GM12878 (cell line): ENCODE measurements around the gene ZNF668. TPM values are rescaled to one million over a fixed set of nuclear protein-coding genes. Genes with fewer than 3 reads are reported as not detected.

Source experiments
- ATAC-seq: fragments of 200-7000 bp; cut with Tn5 transposase; 3 replicates; pipeline ENCODE4 v1.9.1; 2020; ENCODE audit warnings: mild to moderate bottlenecking, moderate library complexity
- BruUV-seq: library from RNA; stranded (reverse); fragments of 400-500 nt; replicated peaks from 2 replicates; lab custom pipeline; 2021; lab: Mats Ljungman, UMichigan
- CTCF ChIA-PET: fragments of 300-600 bp; sonication (Branson Sonifier 250); formaldehyde crosslinking; extraction: SDS; loops from one replicate; lab custom pipeline; 2021; ENCODE audit warnings: inconsistent platforms; lab: Yijun Ruan, JAX
- POLR2A ChIA-PET: fragments of 350-600 bp; formaldehyde crosslinking; extraction: SDS; loops from one replicate; lab custom pipeline; 2021; ENCODE audit warnings: inconsistent platforms; lab: Charles Lee
- RAD21 ChIA-PET: fragments of 300-600 bp; sonication (Branson Sonifier 250); formaldehyde crosslinking; loops from one replicate; lab custom pipeline; 2023; ENCODE audit warnings: antibody characterized with exemption; ENCODE audit not compliant: unreplicated experiment; lab: Charles Lee
- SMC1A ChIA-PET: fragments of 300-600 bp; sonication (Branson Sonifier 250); formaldehyde crosslinking; loops from one replicate; lab custom pipeline; 2023; ENCODE audit not compliant: unreplicated experiment, uncharacterized antibody; lab: Charles Lee
- DNase-seq: peaks from one replicate; pipeline ENCODE4 v3.0.0-alpha.2; 2011; ENCODE audit warnings: low read depth, low spot score
- FAIRE-seq: peaks from 3 replicates; lab custom pipeline; 2011; peaks lifted over from hg19 to GRCh38; lab: Jason Lieb, UNC
- H2AFZ ChIP-seq: 2 replicates; pipeline ENCODE4 v1.6.0; 2011; ENCODE audit warnings: low read depth, low read length, control low read depth; ENCODE audit not compliant: control insufficient read depth
- H3K27ac ChIP-seq: 2 replicates; pipeline ENCODE4 v1.5.1; 2011; ENCODE audit warnings: control low read depth; ENCODE audit not compliant: control insufficient read depth, insufficient read depth
- H3K27me3 ChIP-seq, 2 experiments: replicated peaks in 1 of 2; 2 replicates each; pipeline versions ENCODE4 v1.6.0 to v1.6.1; 2011; ENCODE audit warnings: low read length in 1 of 2; ENCODE audit not compliant: control insufficient read depth in 2 of 2, insufficient read depth in 2 of 2
- H3K36me3 ChIP-seq, 2 experiments: 2 replicates each; pipeline ENCODE4 v1.5.1; 2011; ENCODE audit warnings: low read length in 1 of 2; ENCODE audit not compliant: control insufficient read depth in 2 of 2, insufficient read depth in 2 of 2
- H3K4me1 ChIP-seq: 2 replicates; pipeline ENCODE4 v1.6.1; 2011; ENCODE audit warnings: mild to moderate bottlenecking, low read length, moderate library complexity, mixed read lengths; ENCODE audit not compliant: control insufficient read depth, insufficient read depth
- H3K4me2 ChIP-seq: 2 replicates; pipeline ENCODE4 v1.6.0; 2011; ENCODE audit warnings: control low read depth; ENCODE audit not compliant: control insufficient read depth, insufficient read depth
- H3K4me3 ChIP-seq: fragments of 200-600 bp; sonication (generic); 2 replicates; pipeline ENCODE4 v1.5.1; 2016
- H3K79me2 ChIP-seq: 2 replicates; pipeline ENCODE4 v1.6.0; 2011; ENCODE audit warnings: low read length; ENCODE audit not compliant: control insufficient read depth, insufficient read depth
- H3K9ac ChIP-seq: 2 replicates; pipeline ENCODE4 v1.8.0; 2011; ENCODE audit warnings: low read length, control low read depth, mixed read lengths; ENCODE audit not compliant: control insufficient read depth, insufficient read depth
- H3K9me3 ChIP-seq: replicated peaks from 3 replicates; pipeline ENCODE4 v1.5.1; 2011; ENCODE audit warnings: mild to moderate bottlenecking, low read length; ENCODE audit not compliant: control insufficient read depth, insufficient read depth
- H4K20me1 ChIP-seq: 2 replicates; pipeline ENCODE4 v1.6.0; 2011; ENCODE audit not compliant: control insufficient read depth, insufficient read depth
- BCLAF1 ChIP-seq: fragments of 450-650 bp; IDR thresholded peaks from 2 replicates; pipeline ENCODE4 v1.6.1; 2017; ENCODE audit warnings: antibody characterized with exemption, mild to moderate bottlenecking, moderate library complexity
- CHD2 ChIP-seq: IDR thresholded peaks from 2 replicates; pipeline ENCODE4 v1.6.1; 2011; ENCODE audit warnings: low read depth, low read length, improper control_type of control experiment, borderline replicate concordance
- HDAC2 ChIP-seq: fragments of 200-600 bp; sonication (generic); IDR thresholded peaks from 2 replicates; pipeline ENCODE4 v1.6.1; 2017
- HDGF ChIP-seq: fragments of 450-650 bp; IDR thresholded peaks from 2 replicates; pipeline ENCODE4 v1.6.1; 2016; ENCODE audit warnings: antibody characterized with exemption
- RELA ChIP-seq: fragments of 450-650 bp; IDR thresholded peaks from 2 replicates; pipeline ENCODE4 v1.8.0; 2014; ENCODE audit warnings: borderline replicate concordance; ENCODE audit not compliant: partially characterized antibody
- SMAD1 ChIP-seq: fragments of 450-650 bp; IDR thresholded peaks from 2 replicates; pipeline ENCODE4 v1.6.1; 2018; ENCODE audit warnings: mild to moderate bottlenecking, low read depth; ENCODE audit not compliant: partially characterized antibody
- SUZ12 ChIP-seq: fragments of 200-600 bp; sonication (generic); IDR thresholded peaks from one replicate; pipeline ENCODE4 v1.6.1; 2018; ENCODE audit warnings: antibody characterized with exemption, mild to moderate bottlenecking; ENCODE audit not compliant: unreplicated experiment
- WRNIP1 ChIP-seq: IDR thresholded peaks from 2 replicates; pipeline ENCODE4 v1.6.1; 2011; ENCODE audit warnings: low read depth, low read length, improper control_type of control experiment, borderline replicate concordance
- YY1 ChIP-seq: IDR thresholded peaks from 2 replicates; pipeline ENCODE4 v1.6.1; 2011; ENCODE audit warnings: low read depth, mild to moderate bottlenecking, low read length
- ZBTB11 ChIP-seq: fragments of 450-650 bp; formaldehyde crosslinking; IDR thresholded peaks from 2 replicates; pipeline ENCODE4 v1.5.0; 2022; ENCODE audit warnings: mild to moderate bottlenecking, missing genetic modification characterization
- ZNF217 ChIP-seq: fragments of 450-650 bp; IDR thresholded peaks from 2 replicates; pipeline ENCODE4 v1.6.1; 2017; ENCODE audit warnings: antibody characterized with exemption, mild to moderate bottlenecking
- WGBS: methylation state at CpG from one replicate; pipeline ENCODE4 v1.1.6; 2016; ENCODE audit warnings: low lambda C conversion rate; ENCODE audit not compliant: insufficient replicate concordance, insufficient coverage; ENCODE audit errors: missing lambda C conversion rate; 5-methylcytosine and 5-hydroxymethylcytosine counted together
- in situ Hi-C: fragments of 300-500 bp; cut with MboI; formaldehyde crosslinking; loops from 9 replicates; pipeline ENCODE4 v1.14.3; 2018; ENCODE audit warnings: mixed read lengths
- intact Hi-C: fragments of 100-400 bp; cut with micrococcal nuclease; formaldehyde crosslinking; loops from one replicate; pipeline ENCODE4 v1.14.2; 2022; ENCODE audit not compliant: unreplicated experiment
- polyA plus RNA-seq, 11 experiments: library from polyadenylated mRNA; depleted of rRNA in 4 of 11; unstranded in 6 of 11; stranded (reverse) in 5 of 11; fragments of >200 nt; fragmentation: Nextera tagmentation in 4 of 11; fragmentation: Illumina TruSeq in 1 of 11; extraction: Ambion mirVana in 4 of 11; extraction: Trizol in 1 of 11; gene quantifications; 1 replicate in 1 of 11; 2 replicates in 10 of 11; pipeline versions ENCODE4 v1.2.1 to v1.2.3, GENCODE V29; 2011 to 2016; ENCODE audit warnings: inconsistent platforms in 2 of 11, missing spikeins in 2 of 11, low read depth in 1 of 11
- total RNA-seq, 4 experiments: library from RNA; depleted of rRNA in 3 of 4; stranded (reverse); fragments of >200 nt in 3 of 4; fragmentation: Illumina TruSeq in 1 of 4; extraction: Trizol in 1 of 4; gene quantifications; 2 replicates each; pipeline versions ENCODE4 v1.2.1 to v1.2.3, GENCODE V29; 2013 to 2021
- TF ChIP-seq, protein P1 (sequence below): IDR thresholded peaks from 2 replicates; pipeline ENCODE4 v1.6.1; 2011; ENCODE audit warnings: borderline replicate concordance, low read depth, mild to moderate bottlenecking, moderate library complexity, low read length; ENCODE audit not compliant: insufficient read depth, poor library complexity, severe bottlenecking

Gene ZNF668
- total and polyA plus RNA-seq, 10 of the 15 experiments (the other 5 are each of a cell fraction or from before 2014, with no cell fraction given), result 0.05 to 20.7 (median 10.0) TPM; not detected in 1

- TF ChIP-seq, protein P1, sequence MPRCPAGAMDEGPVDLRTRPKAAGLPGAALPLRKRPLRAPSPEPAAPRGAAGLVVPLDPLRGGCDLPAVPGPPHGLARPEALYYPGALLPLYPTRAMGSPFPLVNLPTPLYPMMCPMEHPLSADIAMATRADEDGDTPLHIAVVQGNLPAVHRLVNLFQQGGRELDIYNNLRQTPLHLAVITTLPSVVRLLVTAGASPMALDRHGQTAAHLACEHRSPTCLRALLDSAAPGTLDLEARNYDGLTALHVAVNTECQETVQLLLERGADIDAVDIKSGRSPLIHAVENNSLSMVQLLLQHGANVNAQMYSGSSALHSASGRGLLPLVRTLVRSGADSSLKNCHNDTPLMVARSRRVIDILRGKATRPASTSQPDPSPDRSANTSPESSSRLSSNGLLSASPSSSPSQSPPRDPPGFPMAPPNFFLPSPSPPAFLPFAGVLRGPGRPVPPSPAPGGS, result no peak
- TF ChIP-seq YY1, result peak; percentile 87
- no peak for TF ChIP-seq SUZ12
- TF ChIP-seq CHD2, result no peak
- TF ChIP-seq RELA, result no peak
- TF ChIP-seq HDAC2, result no peak
- TF ChIP-seq WRNIP1, result no peak
- TF ChIP-seq SMAD1, result no peak
- TF ChIP-seq ZNF217, result peak; percentile 80
Measured at GRCh38 chr16:31073142-31073969, 684 bp downstream of the ZNF668 start (continued).

- Histone ChIP-seq H3K79me2 (peaks cover 56% of the 10 kb centered on the region), H3K9ac (peak overlapping the region; percentile 90), H3K9me3 (no peaks in the 10 kb centered on the region), H3K4me2 (peak overlapping the region; percentile 98), H3K27me3 (no peaks in the 10 kb centered on the region), H3K4me1 (peaks cover 3% of the 10 kb centered on the region; the same call in 1 of the 2 replicates), H2AFZ (peak overlapping the region; percentile 27), H4K20me1 (no peaks in the 10 kb centered on the region), H3K36me3 (peaks cover 7% of the 10 kb centered on the region in 2 experiments; a peak in 3 of 4 replicates), H3K27ac (peak overlapping the region; percentile 89), H3K4me3 (peak overlapping the region; percentile 86)
- DNase-seq (no peak), ATAC-seq (peak; percentile 34), FAIRE-seq (no peak)
- no TSS peak for BruUV-seq
- CTCF ChIA-PET, result interaction anchor here (1.9 to 2.4 kb wide), 3 partner anchors 23 to 388 kb away, joined by 7 to 15 read pairs (median 10); no protein-coding TSS in a partner anchor
- RAD21 ChIA-PET, result interaction anchor here (1.0 to 1.9 kb wide), 6 partner anchors 19 to 229 kb away, joined by 3 to 12 read pairs (median 5); partner anchors contain the start of gene STX4
- SMC1A ChIA-PET, result interaction anchor here (0.6 to 2.8 kb wide), 4 partner anchors 11 to 87 kb away, joined by 3 to 10 read pairs (median 4); partner anchors contain the start of gene HSD3B7
- in situ Hi-C loops, result no loop called here
- POLR2A ChIA-PET, result interaction anchor here (0.5 to 4.2 kb wide), 10 partner anchors 8 to 596 kb away, joined by 3 to 21 read pairs (median 4); partner anchors contain the start of genes KAT8 and STX4
- intact Hi-C loops, result loop anchor here (5.0 to 10.0 kb wide), 2 partner anchors 70 to 78 kb away; no protein-coding TSS in a partner anchor
- whole genome bisulfite sequencing, result under 1% methylated on average over 27 of the region's 27 CpGs
- TF ChIP-seq BCLAF1 (no peak), ZBTB11 (CRISPR knock-in tag) (no peak), SMAD1 (no peak), HDGF (0 out of 2 replicates have a peak, but pooled peaks have one; percentile 24)
Measured at GRCh38 chr16:31072540-31073141, 1.4 kb downstream of the ZNF668 start.
